Measurements from ENCODE around the gene TRAF7. TPM values are rescaled to one million over a fixed set of nuclear protein-coding genes. Genes with fewer than 3 reads are reported as not detected.
"Not testable (repeated sequence)": the region's sequence is repeated elsewhere in the genome, so short reads cannot be mapped to it uniquely, and the experiment has no call there.

The TRAF7 gene
- total RNA-seq (2014; rRNA removed; shearing (Covaris generic)): 76.1 and 99.9 TPM in 2 replicates

DNA sequence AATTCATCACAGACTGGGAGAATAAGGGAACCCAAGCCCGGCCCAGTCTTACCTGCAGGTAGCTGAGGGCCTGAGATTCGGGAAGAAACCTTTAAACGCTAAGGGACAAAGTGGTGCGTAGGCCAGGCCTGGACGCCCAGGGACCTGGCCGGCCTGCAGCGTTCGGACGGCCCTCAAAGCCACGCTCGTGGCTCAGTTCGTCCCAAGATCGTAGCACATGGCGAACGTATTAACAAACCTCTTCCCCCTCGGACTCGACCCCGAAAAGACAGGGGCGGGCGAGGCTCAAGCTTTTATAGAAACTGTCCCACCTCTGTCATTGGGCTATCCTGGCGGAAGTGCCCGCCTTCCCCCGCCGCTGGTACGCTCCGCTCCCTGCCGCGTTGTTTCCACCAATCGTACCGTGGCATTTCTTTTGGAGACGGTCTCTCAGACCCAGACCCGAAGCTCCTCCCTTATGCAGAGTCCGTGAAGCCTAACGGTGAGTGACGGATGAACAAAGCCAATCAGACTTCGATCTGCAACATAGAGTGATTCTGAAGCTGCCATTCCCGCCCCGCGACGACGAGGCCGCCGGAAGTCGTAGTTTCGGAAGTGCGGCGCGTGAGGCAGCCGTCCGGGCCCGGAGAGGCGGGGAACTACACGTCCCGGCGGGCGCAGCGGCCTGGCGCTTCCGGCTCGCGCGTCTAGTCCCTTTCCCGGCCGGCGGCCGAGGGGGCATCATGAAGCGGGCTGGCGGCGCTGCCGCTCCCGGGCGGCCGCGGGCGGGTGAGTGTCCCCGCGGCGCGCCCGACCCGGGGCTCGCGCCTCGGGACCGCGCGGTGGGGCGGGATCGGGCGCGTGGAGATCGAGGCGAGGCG lies at the start of gene TRAF7:
TSS of gene TRAF7 (plus strand) at position 692 of the 860 bp plus-strand sequence. CDS start 8,139 bp downstream, outside the sequence.
- DNase-seq (ENCODE audit: low spot score): peak; percentile 100
- in situ Hi-C loops (cut with HindIII; ENCODE audit: low sequenced_read_pairs): loop anchor here (25.0 kb wide), 1 partner anchor 357 kb away; the partner anchor contains the start of genes AMDHD2 and ATP6V0C

DNA sequence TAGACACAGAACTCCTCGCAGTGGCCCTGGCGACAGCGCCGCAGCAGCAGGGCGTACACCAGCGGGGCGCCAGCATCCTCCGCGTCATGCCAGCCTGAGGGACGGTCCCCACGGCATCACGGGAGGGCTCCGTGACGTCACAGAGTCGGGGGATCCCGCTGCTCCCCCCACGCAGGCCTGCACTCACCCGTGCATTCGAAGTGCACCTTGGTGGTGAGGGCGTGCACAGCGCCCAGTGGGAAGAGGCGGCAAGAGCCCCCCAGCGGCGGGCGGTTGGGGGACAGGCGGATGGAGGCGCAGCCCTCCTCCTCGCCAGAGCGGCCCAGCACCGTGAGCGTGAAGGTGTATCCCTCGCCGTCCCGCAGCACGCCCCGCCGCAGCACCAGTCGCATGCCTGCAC lies 49.4 kb upstream of the TRAF7 start:
- in situ Hi-C loops (cut with HindIII; ENCODE audit: low sequenced_read_pairs); DNase-seq (ENCODE audit: low spot score): not testable (repeated sequence)

DNA sequence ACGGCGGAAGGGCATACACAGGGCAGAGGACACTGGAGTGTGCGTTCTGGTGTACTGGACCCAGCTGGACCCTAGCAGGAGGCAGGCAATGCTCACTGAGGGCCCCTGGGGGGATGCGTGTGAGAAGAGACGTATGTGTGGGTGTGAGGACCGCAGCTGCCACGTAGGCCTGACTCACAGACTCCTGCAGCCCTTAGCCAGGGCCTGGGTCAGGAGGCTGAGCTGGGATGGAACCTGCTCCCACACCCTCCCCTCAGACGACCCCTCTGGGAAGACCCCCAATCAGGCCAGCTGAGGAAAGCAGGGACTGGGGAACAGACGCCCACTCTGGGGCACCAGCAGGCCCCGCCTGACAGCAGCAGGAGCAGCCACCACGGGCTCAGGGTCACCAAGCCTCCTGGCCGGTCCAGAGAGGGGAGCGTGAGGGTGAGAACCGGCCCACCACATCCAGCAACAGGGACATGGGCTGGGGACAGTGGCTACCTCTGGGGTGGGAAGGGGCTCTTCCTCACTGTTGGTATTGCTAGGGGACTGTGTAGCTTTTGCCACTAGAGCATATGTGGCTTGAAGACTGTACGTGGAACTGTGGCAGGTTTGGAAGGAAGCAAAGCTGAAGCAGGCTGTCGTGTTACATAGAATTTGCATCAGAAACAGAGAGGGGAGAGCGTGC lies 48.3 kb upstream of the TRAF7 start:
- in situ Hi-C loops (cut with HindIII; ENCODE audit: low sequenced_read_pairs); DNase-seq (ENCODE audit: low spot score): not testable (repeated sequence)

DNA sequence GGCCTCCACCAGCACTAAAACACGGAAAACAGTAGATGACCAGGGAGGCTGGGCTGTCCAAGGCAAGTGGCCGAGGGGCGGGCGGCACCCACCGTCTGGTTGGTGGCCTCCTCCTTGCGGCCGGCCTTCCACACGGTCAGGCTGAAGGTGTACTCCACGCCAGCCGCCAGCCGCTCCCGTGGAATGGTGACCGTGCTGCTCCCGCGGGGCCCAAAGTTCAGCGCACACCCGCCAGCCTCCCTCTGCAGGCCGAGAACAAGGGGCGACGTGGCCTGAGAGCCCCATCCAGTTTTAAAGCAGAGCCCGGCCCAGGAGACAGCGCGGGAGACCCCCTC lies 47.8 kb upstream of the TRAF7 start:
- DNase-seq (ENCODE audit: low spot score); in situ Hi-C loops (cut with HindIII; ENCODE audit: low sequenced_read_pairs): not testable (repeated sequence)

DNA sequence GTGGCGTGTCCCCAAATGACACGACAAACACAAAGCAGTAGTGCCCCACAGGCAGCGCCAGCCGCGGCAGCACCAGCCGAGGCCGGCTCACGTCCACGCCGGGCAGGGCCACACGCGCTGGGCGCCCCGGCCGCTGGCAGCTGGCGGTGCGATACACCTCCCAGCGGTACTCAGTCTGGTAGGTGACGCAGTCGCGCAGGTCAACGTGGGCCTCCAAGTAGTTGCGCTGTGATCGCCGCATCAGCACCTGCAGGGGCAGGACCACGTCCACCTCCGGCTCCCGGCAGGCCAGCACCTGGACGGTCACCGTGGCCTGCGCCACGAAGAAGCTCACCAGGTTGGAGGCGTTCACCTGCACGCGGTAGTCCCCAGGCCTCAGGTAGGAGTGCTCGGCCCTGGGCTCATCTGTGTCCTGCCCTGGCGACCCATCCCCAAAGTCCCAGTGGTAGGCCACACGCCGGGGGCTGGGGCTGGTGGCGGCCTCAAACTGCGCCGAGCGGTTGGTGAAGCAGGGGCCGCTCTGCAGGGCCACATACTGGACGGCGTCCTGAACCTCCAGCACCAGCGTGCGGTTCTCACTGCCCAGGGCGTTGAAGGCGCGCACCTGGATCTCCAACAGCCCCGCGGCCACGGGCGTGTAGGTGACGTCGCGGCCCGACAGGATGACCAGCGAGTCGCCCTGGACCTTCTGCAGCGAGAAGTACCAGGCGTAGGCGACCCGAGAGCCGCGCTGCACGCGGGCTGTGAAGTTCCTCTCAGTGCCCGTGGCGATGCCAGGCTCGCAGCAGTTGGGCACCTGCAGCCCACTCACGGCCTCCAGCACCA lies 46.9 kb upstream of the TRAF7 start:
- in situ Hi-C loops (cut with HindIII; ENCODE audit: low sequenced_read_pairs); DNase-seq (ENCODE audit: low spot score): not testable (repeated sequence)

DNA sequence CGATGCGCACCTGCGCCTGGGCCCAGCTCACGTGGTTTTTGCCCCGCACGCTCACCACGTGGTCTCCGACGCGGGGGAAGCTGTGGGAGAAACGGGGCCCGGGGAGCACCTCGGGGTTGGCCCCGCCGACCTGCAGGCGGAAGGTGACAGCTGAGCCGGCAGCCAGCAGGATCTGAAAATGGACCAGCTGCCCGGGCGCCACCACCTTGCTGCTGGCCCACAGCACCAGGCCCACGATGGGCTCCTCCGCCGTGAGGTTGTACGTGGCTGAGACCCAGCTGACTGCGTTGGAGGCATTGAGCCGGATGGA lies 46.4 kb upstream of the TRAF7 start:
- DNase-seq (ENCODE audit: low spot score): peak; percentile 38
- in situ Hi-C loops (cut with HindIII; ENCODE audit: low sequenced_read_pairs): not testable (repeated sequence)

DNA sequence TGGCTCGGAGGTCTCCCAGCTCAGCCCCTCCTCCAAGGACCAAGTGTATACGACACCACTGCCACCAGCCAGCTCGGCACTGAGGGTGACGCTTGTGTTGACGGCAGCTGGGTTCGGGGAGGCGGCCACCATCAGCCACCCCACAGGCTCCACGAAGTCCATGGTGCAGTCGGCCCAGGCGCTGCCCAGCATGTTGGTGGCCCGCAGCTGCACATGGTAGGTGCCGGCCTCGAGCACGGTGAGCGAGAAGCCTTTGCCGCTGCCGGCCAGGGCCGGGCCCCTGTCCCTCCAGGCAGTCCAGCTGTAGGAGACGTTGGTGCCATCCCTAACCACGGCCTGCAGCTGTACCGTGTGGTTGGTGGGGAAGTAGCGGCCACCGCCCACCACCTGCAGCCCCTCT lies 45.7 kb upstream of the TRAF7 start:
- DNase-seq (ENCODE audit: low spot score); in situ Hi-C loops (cut with HindIII; ENCODE audit: low sequenced_read_pairs): not testable (repeated sequence)

DNA sequence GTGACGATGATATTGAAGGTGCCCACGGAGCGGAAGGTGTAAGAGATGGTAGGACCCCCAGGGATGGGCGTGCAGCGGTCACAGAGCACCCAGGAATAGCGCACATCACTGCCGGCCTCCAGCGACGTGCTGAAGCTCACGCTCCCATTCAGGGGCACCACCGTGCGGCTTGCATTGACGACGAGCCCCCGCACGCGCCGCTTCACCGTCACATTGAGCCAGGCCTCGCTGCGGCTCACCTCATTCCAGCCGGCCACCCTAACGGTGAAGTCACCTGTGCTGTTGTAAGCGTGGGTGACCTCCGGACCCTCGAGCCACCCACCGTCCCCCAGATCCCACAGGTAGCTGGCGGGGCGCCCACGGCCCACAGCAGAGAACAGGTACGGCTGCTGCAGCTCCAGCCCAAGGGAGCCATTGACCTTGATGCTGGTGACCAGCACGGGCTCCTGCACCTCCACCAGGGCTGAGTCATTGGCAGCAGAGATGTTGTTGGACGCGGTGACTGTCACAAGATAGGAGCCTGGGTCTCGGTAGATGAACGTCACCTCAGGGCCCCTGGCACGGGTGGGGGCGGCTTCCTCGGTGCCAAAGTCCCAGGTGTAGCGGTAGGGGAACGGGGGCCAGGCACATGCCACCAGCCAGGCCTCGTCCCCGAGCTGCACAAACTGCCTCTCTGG lies 45.1 kb upstream of the TRAF7 start:
- in situ Hi-C loops (cut with HindIII; ENCODE audit: low sequenced_read_pairs); DNase-seq (ENCODE audit: low spot score): not testable (repeated sequence)

DNA sequence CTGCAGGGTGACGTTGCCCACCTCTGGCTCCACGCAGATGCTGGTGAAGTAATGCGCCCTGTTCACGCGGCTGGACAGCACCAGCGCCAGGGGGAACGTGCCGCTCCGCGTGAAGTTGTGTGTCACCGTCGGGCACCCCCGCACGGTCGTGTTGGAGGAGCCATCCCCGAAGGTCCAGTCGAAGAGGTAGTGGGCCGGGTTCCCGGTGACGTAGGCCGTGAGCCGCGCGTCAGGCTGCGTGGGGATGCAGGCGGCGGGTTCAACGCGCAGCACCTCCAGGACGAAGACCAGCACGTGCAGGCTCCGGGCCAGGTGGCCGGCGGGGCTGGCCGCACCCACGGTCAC lies 44.6 kb upstream of the TRAF7 start:
- DNase-seq (ENCODE audit: low spot score); in situ Hi-C loops (cut with HindIII; ENCODE audit: low sequenced_read_pairs): not testable (repeated sequence)

DNA sequence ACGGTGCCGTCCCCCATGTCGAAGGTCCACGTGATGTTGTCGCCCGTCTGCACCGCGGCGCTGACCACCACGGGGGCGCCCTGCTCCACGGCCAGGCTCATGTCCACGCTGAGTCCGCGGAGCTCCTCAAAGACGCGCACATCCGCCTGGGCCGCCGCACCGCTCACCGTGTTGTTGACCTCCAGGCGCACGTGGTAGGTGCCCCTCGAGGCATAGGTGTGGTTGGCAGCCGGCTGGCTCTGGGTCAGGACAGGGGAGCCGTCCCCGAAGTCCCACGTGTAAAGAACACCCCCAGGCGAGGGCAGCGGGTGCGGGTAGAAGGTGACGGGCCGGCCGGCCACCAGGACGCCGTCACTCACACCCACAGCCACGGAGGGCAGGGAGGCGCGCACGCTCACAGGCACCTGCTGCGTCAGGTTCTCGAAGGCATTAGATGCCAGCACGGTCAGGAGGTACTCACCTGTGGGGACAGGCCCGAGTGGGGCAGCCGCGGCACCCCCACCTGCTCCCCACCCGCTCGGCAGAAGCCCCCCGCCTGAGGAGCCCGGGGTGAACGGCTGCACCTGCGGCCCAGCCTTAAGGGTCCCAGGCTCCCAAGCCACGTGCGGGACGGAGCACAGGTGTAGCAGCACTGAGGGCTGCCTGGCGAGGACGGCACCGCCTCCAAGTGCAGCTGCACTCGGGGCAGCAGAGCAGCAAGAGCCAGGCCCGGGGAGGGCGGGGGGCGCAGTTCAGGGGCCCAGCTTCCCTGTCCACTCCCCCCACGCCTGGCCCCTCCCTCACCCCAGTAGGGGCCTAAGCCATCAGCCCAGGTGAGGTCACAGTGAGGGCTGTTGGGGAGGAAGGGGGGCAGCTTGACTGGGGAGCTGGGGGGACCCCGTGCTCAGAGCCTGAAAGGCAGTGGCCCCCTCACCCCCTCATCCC lies 43.9 kb upstream of the TRAF7 start:
- DNase-seq (ENCODE audit: low spot score); in situ Hi-C loops (cut with HindIII; ENCODE audit: low sequenced_read_pairs): not testable (repeated sequence)

DNA sequence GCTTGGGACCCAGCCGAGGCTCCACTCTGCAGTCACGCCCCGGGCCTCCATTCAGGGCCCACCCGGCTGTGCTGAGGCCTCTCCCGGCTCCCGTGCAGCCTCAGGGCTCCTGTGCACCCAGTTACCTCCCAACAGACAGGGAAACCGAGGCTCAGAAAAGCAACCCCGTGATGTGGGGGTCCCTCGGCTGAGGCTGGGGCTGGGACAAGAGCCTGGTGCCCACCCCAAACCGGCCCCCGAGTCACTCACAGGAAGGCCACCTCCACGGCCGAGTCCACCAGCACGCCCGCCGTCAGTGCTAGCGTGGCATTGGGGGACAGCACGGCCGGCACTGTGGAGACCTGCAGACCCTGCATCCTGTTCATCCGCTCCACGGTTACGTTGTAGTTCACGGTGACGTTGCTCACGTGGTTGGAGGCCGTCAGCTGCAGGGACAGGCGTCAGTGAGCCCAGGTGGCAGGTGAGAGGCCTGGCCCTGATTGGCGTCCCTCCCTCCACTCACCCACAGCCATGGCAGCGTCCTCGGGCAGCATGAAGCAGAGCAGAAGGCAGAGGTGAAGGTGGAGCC lies 43.0 kb upstream of the TRAF7 start:
- DNase-seq (ENCODE audit: low spot score); in situ Hi-C loops (cut with HindIII; ENCODE audit: low sequenced_read_pairs): not testable (repeated sequence)

DNA sequence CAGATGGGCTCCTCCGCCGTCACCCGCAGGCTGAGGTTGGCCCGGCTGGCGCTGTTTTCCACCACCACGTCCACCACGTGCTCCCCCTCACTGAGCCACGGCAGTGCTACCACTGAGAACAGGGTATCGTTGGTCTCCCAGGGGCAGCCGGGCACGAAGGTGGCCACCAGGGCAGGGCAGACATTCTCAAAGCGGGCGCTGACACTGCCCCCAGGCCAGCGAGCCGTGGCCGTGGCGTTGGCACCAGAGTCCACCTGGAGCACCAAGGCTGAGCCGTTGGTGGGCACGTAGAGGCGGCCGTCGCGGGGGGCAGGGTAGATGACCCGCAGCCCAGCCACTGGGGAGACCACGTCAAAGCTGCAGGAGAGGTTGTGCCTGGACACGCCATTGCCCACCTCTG lies 41.4 kb upstream of the TRAF7 start:
- DNase-seq (ENCODE audit: low spot score); in situ Hi-C loops (cut with HindIII; ENCODE audit: low sequenced_read_pairs): not testable (repeated sequence)

DNA sequence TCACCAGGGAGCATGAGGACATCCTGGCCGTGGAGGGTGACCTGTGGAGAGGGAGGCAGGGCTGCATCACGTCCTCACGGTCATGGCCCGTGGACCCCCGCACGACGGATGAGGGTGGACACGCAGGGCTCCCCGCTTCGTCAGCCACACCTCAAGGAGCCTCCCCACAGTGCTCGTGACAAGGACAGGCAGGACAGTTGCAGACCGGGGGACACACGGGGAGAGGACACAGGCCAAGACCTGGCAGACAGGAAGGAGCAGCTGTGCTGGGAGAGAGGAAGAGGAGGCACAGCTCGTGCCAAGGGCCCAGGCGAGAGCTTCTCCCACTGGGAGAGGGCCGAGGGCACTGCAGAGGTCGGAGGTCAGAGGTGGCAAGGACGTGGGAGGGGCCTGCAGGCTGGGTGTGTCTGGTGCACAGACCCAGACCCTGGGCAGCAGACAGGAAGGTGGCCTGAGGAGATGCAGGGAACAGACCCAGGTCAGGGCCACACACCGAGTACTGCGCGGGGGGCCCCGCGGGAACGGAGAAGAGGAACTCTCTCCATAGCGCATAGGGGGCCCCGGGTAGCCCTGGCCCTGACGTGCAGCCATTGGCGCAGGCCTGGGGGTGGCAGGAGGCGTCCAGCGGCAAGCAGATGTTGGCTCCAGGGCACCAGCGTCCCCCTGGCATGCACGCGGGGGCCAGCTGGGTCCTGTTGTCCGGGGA lies 40.5 kb upstream of the TRAF7 start:
- DNase-seq (ENCODE audit: low spot score); in situ Hi-C loops (cut with HindIII; ENCODE audit: low sequenced_read_pairs): not testable (repeated sequence)

DNA sequence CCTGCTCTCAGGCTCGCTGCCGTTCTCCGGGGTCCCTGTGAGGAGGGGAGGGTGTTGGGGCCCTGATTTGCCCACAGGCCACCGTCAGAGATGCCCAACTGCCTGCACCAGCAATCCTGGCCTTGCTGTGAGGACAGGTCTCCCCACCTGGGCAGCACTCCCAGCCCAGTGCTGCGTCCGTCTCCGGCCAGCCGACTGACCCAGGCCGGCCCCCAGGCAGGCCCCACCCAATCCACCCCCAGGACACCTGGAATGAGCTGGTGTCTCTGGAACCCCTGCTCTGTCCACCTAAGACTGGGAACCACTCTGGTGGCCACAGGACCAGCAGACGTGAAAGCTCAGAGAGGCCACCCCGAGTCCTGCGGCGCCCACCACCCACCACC lies 40.0 kb upstream of the TRAF7 start:
- in situ Hi-C loops (cut with HindIII; ENCODE audit: low sequenced_read_pairs): no loop called here
- no peak for DNase-seq (ENCODE audit: low spot score)

DNA sequence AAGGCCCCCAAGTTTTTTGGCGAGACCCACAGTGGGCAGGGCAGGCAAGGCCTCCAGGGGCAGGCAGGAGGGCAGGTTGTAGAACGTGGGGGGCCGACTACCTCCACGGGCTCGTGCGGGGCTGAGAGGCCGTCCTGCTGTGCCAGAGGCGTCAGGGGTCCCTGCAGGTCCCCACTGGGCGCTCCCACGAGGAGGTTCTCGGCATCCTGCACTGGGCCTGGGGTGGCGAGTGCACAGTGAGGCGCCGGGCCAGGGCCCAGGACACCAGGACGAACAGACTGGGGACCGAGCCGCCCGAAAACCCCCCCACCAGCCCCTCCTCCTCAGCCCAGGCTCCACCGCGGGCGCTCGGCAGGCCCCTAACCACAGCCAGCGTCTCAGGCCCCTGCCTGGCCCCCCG lies 39.2 kb upstream of the TRAF7 start:
- DNase-seq (ENCODE audit: low spot score); in situ Hi-C loops (cut with HindIII; ENCODE audit: low sequenced_read_pairs): not testable (repeated sequence)

DNA sequence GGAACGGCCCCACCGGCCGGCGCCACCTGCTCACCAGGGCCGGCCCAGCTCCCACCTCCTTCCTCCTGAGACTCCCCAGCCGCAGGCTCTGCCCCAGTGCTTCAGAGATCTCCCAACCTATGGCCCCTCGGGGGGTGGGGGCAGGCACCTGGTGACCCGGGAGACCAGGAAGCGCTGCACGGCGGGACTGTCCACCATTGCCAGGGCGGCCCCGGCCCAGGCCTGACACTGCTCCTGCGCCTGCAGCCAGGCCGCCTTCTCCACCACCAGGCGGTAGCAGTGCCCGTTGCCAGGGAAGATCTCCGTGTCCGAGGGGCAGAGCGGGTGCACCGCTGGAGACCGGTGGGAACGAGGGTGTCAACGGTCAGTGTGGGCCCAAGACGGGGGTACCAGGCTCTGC lies 38.2 kb upstream of the TRAF7 start:
- not testable (repeated sequence) for DNase-seq (ENCODE audit: low spot score)

DNA sequence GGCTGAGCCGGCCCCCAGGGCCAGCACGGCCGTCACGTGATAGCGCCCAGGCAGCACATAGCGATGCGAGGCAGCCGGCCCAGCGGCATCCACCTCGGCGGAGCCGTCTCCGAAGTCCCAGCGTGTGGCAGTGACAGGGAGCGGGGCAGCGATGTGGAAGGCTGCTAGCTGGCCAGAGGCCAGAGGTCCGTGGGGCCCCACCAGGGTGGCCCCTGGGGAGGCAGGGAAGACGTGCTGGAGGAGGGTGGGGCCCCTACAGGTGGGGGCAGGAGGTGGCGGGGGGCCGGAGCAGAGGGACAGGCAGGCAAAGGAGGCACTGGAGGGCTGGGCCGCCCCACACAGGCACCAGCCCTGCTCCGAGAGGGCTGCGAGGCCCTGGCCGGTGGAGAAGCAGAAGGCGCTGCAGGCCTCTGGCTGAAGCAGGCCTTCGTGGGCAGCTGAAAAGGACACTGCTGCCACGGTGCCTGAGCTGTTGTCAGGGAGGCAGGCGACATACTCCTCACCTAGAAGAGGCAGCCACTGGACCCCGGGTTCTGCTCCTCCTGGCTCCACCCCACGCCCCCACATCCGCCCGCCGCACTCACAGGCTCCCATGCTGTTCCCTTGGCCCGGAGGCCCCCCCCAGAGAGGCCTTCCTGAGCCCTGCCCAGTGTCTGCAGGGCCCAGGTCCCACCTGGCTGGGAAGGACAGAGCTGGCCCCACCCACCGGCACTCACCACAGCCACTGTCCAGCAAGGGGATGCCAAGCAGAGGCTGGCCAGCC lies 37.4 kb upstream of the TRAF7 start:
- in situ Hi-C loops (cut with HindIII; ENCODE audit: low sequenced_read_pairs); DNase-seq (ENCODE audit: low spot score): not testable (repeated sequence)

More for the DNA sequence above, 38.2 kb upstream of the TRAF7 start:
- in situ Hi-C loops (cut with HindIII; ENCODE audit: low sequenced_read_pairs): not testable (repeated sequence)
